Vagina (tissue), 2 donors: ENCODE results near the gene DDX17. TPM values are rescaled to one million over a fixed set of nuclear protein-coding genes. Genes with fewer than 3 reads are reported as not detected.

Source experiments
- DNase-seq, 2 donors: peaks; one replicate each; pipeline ENCODE4 v3.0.0-alpha.2; 2017; ENCODE audit errors: extremely low spot score in 2 of 2
- H3K27ac ChIP-seq: fragments of 200-600 bp; sonication (generic); one replicate; pipeline ENCODE4 v1.5.1; 2019
- H3K27me3 ChIP-seq: fragments of 200-600 bp; sonication (generic); one replicate; pipeline ENCODE4 v1.5.1; 2019
- H3K36me3 ChIP-seq, 2 donors: fragments of 200-600 bp; sonication (generic); one replicate each; pipeline ENCODE4 v1.5.1; 2017 to 2019
- H3K4me1 ChIP-seq: fragments of 200-600 bp; sonication (generic); one replicate; pipeline ENCODE4 v1.5.1; 2019
- H3K4me3 ChIP-seq, 2 donors: fragments of 200-600 bp; sonication (generic); 1 replicate in 1 of 2; 2 replicates in 1 of 2; pipeline ENCODE4 v1.5.1; 2016 to 2019
- H3K9me3 ChIP-seq: fragments of 200-600 bp; sonication (generic); one replicate; pipeline ENCODE4 v1.5.1; 2019
- POLR2A ChIP-seq, 2 donors: fragments of 450-650 bp; IDR thresholded peaks; one replicate each; pipeline ENCODE4 v1.6.1; 2017; ENCODE audit warnings: antibody characterized with exemption in 2 of 2, mild to moderate bottlenecking in 2 of 2, moderate library complexity in 2 of 2
- POLR2AphosphoS5 ChIP-seq, 2 donors: sonication (generic); formaldehyde crosslinking; IDR thresholded peaks; one replicate each; pipeline ENCODE4 v1.9.0; 2017; ENCODE audit warnings: antibody characterized with exemption in 2 of 2, mild to moderate bottlenecking in 2 of 2, low read depth in 1 of 2; ENCODE audit not compliant: insufficient read depth in 1 of 2
- intact Hi-C: fragments of 100-400 bp; cut with DNase I; formaldehyde crosslinking; loops from one replicate; pipeline ENCODE4 v1.15.1; 2023
- total RNA-seq: library from RNA; depleted of rRNA; stranded (reverse); fragments of >200 nt; gene quantifications from one replicate; pipeline ENCODE4 v1.2.3, GENCODE V29; 2016
- TF ChIP-seq, protein P1 (sequence below), 3 experiments: fragments of 450-650 bp in 2 of 3; fragments of 200-600 bp in 1 of 3; sonication (generic) in 1 of 3; IDR thresholded peaks; one replicate each; pipeline ENCODE4 v1.5.1; 2017 to 2019; ENCODE audit warnings: antibody characterized with exemption in 3 of 3, mild to moderate bottlenecking in 2 of 3, moderate library complexity in 2 of 3

Gene DDX17
- total RNA-seq, 1 donor from 2014 or later: 1,042 TPM

DNA sequence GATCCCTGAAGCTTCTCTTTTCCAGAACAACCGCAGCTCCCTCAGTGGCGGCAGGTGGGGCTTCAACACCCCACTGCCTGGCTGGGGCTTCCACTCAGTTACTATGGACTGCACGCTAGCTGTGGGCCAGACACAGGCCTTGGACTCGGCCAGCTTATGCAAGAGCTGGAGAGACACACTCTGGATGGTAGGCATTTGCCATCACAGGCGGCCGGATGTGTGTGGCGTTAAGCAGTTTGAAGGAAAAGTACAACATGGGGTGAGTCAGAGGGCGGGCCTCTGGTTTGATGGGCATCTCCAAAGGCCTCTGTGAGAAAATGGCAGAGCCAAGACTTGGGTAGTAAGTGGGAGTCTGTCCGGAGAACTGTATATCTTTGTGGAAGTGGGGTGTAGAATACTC, 68.7 kb downstream of the DDX17 start:
- Histone ChIP-seq H3K27ac (no peak overlapping the region), H3K36me3 (no peaks in the 10 kb centered on the region), H3K4me1 (no peaks in the 10 kb centered on the region), H3K9me3 (no peaks in the 10 kb centered on the region), H3K4me3 (no peak overlapping the region), H3K27me3 (no peaks in the 10 kb centered on the region)
- intact Hi-C loops: no loop called here
- DNase-seq: no peak
- TF ChIP-seq, protein P1, sequence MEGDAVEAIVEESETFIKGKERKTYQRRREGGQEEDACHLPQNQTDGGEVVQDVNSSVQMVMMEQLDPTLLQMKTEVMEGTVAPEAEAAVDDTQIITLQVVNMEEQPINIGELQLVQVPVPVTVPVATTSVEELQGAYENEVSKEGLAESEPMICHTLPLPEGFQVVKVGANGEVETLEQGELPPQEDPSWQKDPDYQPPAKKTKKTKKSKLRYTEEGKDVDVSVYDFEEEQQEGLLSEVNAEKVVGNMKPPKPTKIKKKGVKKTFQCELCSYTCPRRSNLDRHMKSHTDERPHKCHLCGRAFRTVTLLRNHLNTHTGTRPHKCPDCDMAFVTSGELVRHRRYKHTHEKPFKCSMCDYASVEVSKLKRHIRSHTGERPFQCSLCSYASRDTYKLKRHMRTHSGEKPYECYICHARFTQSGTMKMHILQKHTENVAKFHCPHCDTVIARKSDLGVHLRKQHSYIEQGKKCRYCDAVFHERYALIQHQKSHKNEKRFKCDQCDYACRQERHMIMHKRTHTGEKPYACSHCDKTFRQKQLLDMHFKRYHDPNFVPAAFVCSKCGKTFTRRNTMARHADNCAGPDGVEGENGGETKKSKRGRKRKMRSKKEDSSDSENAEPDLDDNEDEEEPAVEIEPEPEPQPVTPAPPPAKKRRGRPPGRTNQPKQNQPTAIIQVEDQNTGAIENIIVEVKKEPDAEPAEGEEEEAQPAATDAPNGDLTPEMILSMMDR (IDR thresholded peaks at IDR 0.05): no peak
- TF ChIP-seq POLR2AphosphoS5 (IDR thresholded peaks at IDR 0.05; ENCODE audit: insufficient read depth in 1 of 2, low read depth in 1 of 2) (no peak), POLR2A (IDR thresholded peaks at IDR 0.05) (no peak)

DNA sequence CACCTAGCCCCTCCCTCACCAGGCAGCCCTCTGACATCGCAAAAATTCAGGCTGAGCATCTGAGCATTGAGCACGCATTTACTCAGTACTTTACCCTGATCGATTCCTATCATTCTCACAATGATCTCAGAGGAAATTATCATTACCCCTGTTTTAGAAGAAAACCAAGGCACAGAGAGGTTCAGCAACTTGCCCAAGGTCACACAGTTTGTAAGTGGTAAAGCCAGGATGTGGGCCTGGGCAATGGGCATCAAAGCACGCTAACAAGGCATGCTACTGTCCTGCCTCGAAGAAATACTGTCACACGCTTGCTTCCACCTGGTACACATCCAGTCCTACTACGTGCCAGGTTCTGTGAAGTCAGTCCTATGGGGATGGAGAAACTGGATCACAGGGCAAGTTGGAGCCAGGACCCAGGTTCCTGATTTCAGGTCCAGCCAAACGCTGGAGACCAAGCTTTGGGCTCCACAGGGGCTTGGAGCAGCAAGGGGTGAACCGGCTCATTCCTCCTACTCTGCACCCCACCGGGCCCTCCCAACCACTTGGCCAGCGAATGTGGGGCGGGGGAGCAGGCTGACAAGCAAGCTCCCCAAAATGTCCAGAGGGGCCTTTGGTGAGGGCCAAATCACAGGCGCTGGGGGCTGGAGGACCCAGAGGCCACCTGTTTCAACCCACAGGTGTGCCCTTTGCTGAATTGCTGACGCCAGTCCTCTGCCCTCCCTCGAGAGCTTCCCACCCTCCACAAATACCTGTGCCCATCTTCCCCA, 69.3 kb downstream of the DDX17 start:
- no peak for DNase-seq
- Histone ChIP-seq H3K36me3 (no peaks in the 10 kb centered on the region), H3K27me3 (no peaks in the 10 kb centered on the region), H3K9me3 (no peaks in the 10 kb centered on the region), H3K4me3 (no peak overlapping the region), H3K4me1 (no peaks in the 10 kb centered on the region), H3K27ac (no peak overlapping the region)
- TF ChIP-seq, protein P1 (IDR thresholded peaks at IDR 0.05): no peak
- TF ChIP-seq POLR2AphosphoS5 (IDR thresholded peaks at IDR 0.05; ENCODE audit: insufficient read depth in 1 of 2, low read depth in 1 of 2) (no peak), POLR2A (IDR thresholded peaks at IDR 0.05) (no peak)
- intact Hi-C loops: no loop called here

DNA sequence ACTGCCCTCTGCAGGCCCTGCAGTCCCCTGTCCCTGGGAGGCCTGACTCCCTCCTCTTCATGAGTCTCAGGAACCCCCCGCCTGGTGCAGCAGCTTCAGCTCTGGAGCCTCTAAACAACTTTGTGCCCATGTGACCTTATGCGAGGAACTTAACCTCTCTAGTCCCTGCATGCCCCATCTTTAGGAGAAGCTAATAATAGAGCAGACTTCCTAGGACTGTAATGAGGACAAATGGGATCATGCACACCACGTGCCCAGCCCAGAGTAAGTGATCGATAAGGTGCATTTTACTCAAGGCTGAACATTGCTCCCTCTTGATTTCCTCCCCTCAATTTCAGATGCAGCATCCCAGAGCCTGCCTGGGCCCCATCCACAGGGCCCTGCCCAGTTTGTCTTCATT, 70.1 kb downstream of the DDX17 start:
- Histone ChIP-seq H3K36me3 (no peaks in the 10 kb centered on the region), H3K4me3 (no peak overlapping the region), H3K27me3 (no peaks in the 10 kb centered on the region), H3K9me3 (no peaks in the 10 kb centered on the region), H3K4me1 (no peaks in the 10 kb centered on the region), H3K27ac (no peak overlapping the region)
- DNase-seq: no peak
- intact Hi-C loops: no loop called here
- TF ChIP-seq POLR2AphosphoS5 (IDR thresholded peaks at IDR 0.05; ENCODE audit: insufficient read depth in 1 of 2, low read depth in 1 of 2) (no peak), POLR2A (IDR thresholded peaks at IDR 0.05) (no peak)
- TF ChIP-seq, protein P1 (IDR thresholded peaks at IDR 0.05): no peak

DNA sequence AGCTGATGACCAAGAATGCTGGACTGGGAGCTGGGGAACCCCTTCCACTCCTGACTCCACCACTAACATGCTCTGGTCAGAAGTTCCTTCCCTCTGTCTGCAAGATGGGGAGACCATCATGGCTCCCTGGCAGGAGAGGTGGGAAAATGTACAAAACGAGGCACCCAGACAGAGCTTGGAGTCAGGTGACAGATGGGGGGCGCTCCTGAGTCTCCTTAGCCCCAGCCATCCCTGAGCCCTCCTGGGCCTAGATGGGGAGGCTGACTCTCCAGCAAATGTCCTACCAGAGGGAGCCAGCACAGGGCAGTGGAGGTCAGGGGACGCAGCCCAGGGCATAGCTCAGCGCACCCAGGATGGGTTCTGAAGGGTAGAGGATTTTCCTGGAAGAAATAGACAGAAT, 71.1 kb downstream of the DDX17 start:
- intact Hi-C loops: no loop called here
- Histone ChIP-seq H3K9me3 (no peaks in the 10 kb centered on the region), H3K27ac (no peak overlapping the region), H3K4me3 (no peak overlapping the region), H3K4me1 (no peaks in the 10 kb centered on the region), H3K36me3 (no peaks in the 10 kb centered on the region), H3K27me3 (no peaks in the 10 kb centered on the region)
- DNase-seq: no peak
- TF ChIP-seq POLR2AphosphoS5 (IDR thresholded peaks at IDR 0.05; ENCODE audit: insufficient read depth in 1 of 2, low read depth in 1 of 2) (no peak), POLR2A (IDR thresholded peaks at IDR 0.05) (no peak)

DNA sequence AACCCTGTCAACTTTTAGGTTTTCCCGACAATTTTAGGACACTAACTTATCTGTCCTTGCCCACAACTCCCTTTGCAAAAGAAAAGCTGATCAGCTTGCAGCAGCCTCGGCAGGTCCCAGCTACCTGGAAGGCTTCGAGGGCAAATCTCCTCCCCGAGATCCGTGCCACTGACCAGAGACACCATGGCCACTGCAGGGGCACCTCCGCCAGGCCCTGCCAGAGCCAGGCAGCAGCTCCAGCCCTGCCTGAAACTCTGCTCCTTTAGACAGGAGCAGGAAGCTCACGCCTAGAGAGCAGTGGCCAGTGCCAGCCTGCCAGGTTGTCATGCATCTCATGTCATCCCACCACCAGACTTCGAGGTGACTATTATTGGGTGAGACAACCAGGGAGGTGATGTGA, 72.2 kb downstream of the DDX17 start:
- Histone ChIP-seq H3K27ac (no peak overlapping the region), H3K36me3 (no peaks in the 10 kb centered on the region), H3K4me1 (no peaks in the 10 kb centered on the region), H3K9me3 (no peaks in the 10 kb centered on the region), H3K27me3 (no peaks in the 10 kb centered on the region), H3K4me3 (no peak overlapping the region)
- intact Hi-C loops: no loop called here
- DNase-seq: no peak
- TF ChIP-seq, protein P1 (IDR thresholded peaks at IDR 0.05): no peak
- TF ChIP-seq POLR2A (IDR thresholded peaks at IDR 0.05) (no peak), POLR2AphosphoS5 (IDR thresholded peaks at IDR 0.05; ENCODE audit: insufficient read depth in 1 of 2, low read depth in 1 of 2) (no peak)

Other genes starting within 250 kb of the DDX17 start
- gene TMEM184B, start 233.3 kb downstream of the DDX17 start, total RNA-seq: 50.8 TPM
- gene CSNK1E, start 188.9 kb downstream of the DDX17 start, total RNA-seq: 162 TPM
- not detected for gene KCNJ4, start 51.1 kb downstream of the DDX17 start, total RNA-seq
- 3.9 TPM for gene KDELR3, start 38.2 kb downstream of the DDX17 start, total RNA-seq
- gene DMC1, start 63.9 kb upstream of the DDX17 start, total RNA-seq: 12.3 TPM
- 0.25 TPM for gene FAM227A, start 150.1 kb upstream of the DDX17 start, total RNA-seq
- gene CBY1, start 150.3 kb upstream of the DDX17 start, total RNA-seq: 11.8 TPM
- 21.1 TPM for gene TOMM22, start 175.6 kb upstream of the DDX17 start, total RNA-seq
- 106 TPM for gene JOSD1, start 194.6 kb upstream of the DDX17 start, total RNA-seq
- gene GTPBP1, start 199.6 kb upstream of the DDX17 start, total RNA-seq: 69.5 TPM
- 258 TPM for gene SUN2, start 249.7 kb upstream of the DDX17 start, total RNA-seq